Kidney glomerular epithelial cell (primary cell): Measurements from ENCODE around the gene PDZRN3.

Experiments
- DNase-seq: peaks from one replicate; lab custom pipeline; 2025; lab: John Stamatoyannopoulos, UW

PDZRN3 gene

GRCh38 chr3:73556520-73557372, 68.0 kb downstream of the PDZRN3 start:
- no peak for DNase-seq

GRCh38 chr3:73555076-73555475, 69.7 kb downstream of the PDZRN3 start:
- no peak for DNase-seq

GRCh38 chr3:73552700-73553099, 72.0 kb downstream of the PDZRN3 start:
- no peak for DNase-seq

- DNase-seq: no peak
Observed at GRCh38 chr3:73550032-73550431, 74.7 kb downstream of the PDZRN3 start.

- DNase-seq: no peak
Observed at GRCh38 chr3:73549051-73549600, 75.6 kb downstream of the PDZRN3 start.

- DNase-seq: no peak
Observed at GRCh38 chr3:73548436-73548835, 76.3 kb downstream of the PDZRN3 start.

GRCh38 chr3:73547427-73548248, 77.1 kb downstream of the PDZRN3 start:
- DNase-seq: no peak

- DNase-seq: peak; percentile 78
Observed at GRCh38 chr3:73546961-73547360, 77.8 kb downstream of the PDZRN3 start.

- no peak for DNase-seq
Observed at GRCh38 chr3:73543412-73543811, 81.3 kb downstream of the PDZRN3 start.

GRCh38 chr3:73542136-73542535, 82.6 kb downstream of the PDZRN3 start:
- no peak for DNase-seq

- no peak for DNase-seq
Observed at GRCh38 chr3:73540969-73541740, 83.6 kb downstream of the PDZRN3 start.

- no peak for DNase-seq
Observed at GRCh38 chr3:73538486-73538885, 86.3 kb downstream of the PDZRN3 start.

- DNase-seq: no peak
Observed at GRCh38 chr3:73536952-73537351, 87.8 kb downstream of the PDZRN3 start.

- DNase-seq: no peak
Observed at GRCh38 chr3:73536336-73536895, 88.3 kb downstream of the PDZRN3 start.

GRCh38 chr3:73535931-73536330, 88.8 kb downstream of the PDZRN3 start:
- DNase-seq: no peak

GRCh38 chr3:73535137-73535536, 89.6 kb downstream of the PDZRN3 start:
- no peak for DNase-seq

- DNase-seq: no peak
Observed at GRCh38 chr3:73530022-73530396, 94.7 kb downstream of the PDZRN3 start.

- no peak for DNase-seq
Observed at GRCh38 chr3:73529308-73530021, 95.3 kb downstream of the PDZRN3 start.

GRCh38 chr3:73525591-73525990, 99.2 kb downstream of the PDZRN3 start:
- DNase-seq: no peak

GRCh38 chr3:73523661-73524060, 101.1 kb downstream of the PDZRN3 start:
- no peak for DNase-seq

- DNase-seq: no peak
Observed at GRCh38 chr3:73521734-73522336, 102.9 kb downstream of the PDZRN3 start.
